ENCODE results near the gene YAE1.
A peak's percentile ranks its signal among the peaks of the same experiment; 100 is the strongest.
"Not testable (repeated sequence)": the region's sequence is repeated elsewhere in the genome, so short reads cannot be mapped to it uniquely, and the experiment has no call there.

YAE1 gene, protein sequence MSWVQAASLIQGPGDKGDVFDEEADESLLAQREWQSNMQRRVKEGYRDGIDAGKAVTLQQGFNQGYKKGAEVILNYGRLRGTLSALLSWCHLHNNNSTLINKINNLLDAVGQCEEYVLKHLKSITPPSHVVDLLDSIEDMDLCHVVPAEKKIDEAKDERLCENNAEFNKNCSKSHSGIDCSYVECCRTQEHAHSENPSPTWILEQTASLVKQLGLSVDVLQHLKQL

DNA sequence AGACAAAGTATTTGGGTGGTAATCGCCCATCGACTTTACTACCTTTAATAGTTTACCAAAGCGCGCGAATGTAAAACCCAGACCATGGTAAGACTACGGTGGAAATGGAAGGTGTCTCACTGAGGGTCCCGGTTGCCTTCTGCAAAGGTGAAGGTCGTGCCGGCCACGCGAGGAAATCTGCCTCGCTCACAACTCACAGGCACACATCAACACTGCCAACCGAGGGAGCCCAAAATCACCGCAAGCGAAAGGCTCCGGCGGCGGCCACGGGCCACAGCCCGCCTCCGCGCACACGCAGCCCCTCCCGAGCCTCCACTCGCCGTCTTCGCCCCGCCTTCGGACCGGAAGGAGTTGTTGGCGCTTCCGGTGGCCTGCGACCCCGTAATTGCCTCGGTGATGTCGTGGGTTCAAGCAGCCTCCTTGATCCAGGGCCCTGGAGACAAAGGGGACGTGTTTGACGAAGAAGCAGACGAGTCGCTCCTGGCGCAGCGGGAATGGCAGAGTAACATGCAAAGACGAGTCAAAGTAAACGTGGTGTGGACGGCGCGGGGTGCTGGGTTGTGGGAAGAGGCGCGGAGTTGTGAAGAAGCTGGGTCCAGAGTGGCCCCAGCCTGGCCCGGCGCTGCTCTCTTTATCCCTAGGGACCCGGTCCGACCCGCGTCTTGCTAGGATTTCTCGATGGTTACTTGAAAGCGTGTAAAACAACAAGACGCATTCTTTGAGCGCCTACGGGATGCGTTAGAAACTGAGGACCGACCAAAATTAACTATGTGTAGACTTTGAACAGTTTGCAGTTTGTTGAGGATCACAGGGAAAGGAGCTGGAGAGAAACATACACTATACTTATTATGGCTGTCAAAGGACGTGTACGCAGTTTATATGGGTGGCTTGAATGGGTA is at the start of gene YAE1:
Gene YAE1 (plus strand): TSS at position 382 of the 899 bp plus-strand sequence. CDS start 15 bp downstream, at position 397.
- DNase-seq: peak; percentile 92

DNA sequence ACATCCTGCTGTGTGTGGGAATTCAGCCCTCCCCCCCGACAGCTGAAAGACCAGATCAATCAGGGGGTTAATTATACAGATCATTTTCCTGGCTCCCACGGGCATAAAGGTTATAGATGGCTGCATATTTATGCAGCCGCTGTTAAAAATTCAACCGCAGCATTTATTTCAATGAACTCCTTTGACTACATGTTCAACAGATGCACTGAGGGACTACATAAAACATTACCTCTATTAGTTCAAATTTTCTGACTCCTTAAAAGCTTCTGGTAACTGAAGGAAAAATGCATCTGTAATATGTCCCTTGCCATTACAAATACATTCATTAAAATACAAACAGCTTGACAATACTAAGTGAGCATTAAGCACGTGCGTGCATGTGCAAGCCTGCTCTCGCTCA is 49.7 kb upstream of the YAE1 start:
- no peak for DNase-seq

DNA sequence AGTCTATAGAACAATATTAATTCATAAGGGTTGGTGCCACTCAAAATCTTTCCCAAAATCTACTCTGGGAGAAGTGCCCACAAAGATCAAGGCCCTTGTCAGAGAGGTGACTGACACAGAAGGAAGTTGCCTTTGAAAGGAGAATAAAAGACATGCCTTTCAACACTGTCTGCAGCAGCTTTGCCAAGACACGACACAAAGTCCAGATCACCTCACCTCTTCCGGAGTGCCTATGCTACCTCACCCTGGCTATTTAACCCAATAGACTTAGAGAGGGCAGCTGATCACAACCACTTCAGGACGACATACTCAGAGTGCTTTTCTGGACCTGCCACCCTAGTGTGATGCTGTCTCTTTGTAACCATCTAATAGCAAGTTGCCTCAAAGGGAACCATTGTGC is 49.0 kb upstream of the YAE1 start:
- DNase-seq: no peak

DNA sequence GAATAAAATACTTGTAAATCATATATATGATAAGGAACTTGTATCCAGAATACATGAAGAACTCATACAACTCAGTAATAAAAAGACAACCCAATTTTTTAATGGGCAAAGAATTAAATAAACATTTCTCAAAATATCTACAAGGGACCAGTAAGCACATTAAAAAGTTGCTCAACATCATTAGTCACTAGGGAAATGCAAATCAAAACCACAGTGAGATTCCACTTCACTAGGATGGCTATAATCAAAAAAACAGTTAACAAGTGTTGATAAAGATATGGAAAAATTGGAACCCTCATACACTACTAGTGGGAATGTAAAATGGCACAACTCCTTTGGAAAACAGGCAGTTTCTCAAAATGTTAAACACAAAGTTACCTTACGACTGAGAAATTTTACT is 40.3 kb upstream of the YAE1 start:
- no peak for DNase-seq

DNA sequence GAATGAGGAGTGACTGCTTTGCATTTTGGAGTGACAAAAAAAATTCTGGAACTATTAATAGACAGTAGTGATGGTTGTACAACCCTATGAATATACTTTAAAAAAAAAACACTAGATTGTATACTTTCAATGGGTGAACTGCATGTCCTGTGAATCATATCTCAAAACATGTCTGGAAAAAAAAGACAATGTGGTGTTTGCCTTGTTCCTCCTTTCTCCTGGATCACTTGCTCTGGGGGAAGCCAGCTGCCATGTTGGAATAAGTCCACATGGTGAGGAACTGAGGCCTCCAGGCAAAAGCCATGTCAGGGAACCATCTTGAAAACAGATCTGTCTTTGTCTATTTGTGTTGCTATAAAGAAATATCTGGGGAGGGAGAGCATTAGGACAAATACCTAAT is 39.5 kb upstream of the YAE1 start:
- DNase-seq: no peak

DNA sequence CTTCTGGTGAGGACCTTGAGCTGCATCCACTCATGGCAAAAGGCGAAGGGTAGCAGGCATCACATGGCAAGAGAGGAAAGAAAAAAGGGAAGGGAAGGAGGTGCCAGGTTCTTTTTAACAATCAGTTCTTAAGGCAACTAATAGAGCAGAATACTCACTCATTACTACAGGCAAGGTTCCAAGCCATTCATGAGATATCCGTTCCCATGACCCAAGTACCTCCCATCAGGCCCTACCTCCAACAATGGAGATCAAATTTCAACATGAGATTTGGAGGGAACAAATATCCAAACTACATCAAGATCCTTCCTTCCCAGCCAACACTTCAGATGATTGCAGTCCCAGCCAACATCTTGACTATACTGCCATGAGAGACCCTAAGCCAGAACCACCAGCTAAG is 38.9 kb upstream of the YAE1 start:
- no peak for DNase-seq

DNA sequence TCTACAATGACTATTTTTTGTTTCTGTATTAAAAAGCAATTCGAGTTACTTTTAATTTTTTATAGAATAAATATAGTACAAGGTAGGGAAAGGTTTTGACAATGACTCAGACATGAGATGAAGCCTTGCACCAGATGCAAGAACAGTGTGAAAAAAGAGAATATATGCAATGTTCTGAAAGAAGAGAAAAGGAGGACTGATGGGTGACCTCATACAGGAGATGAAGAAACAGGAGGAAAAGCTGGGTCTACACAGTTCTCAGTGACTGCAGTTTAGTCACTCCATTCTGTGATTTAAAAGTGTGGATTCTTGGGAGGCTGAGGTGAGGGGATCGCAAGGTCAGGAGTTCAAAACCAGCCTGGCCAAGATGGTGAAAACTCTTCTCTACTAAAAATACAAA is 38.3 kb upstream of the YAE1 start:
- DNase-seq: no peak

DNA sequence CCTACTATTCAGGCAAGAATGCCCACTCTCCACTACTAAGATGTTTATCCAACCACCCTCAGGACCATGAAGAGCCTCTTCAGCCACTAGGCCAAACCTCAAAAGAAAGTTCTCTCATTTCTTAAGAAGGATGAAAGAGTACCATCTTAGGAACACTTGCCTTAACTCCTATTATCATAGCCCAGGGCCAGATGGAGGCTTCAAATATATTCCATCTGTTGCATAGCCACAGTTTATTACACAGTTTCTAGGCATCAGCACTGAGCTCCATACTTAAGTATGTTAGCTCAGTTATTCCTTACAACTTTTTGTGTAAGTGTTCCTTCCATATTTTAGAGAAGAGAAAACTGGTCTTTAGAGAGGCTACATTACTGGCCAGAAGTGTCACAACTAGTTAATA is 37.4 kb upstream of the YAE1 start:
- no peak for DNase-seq

DNA sequence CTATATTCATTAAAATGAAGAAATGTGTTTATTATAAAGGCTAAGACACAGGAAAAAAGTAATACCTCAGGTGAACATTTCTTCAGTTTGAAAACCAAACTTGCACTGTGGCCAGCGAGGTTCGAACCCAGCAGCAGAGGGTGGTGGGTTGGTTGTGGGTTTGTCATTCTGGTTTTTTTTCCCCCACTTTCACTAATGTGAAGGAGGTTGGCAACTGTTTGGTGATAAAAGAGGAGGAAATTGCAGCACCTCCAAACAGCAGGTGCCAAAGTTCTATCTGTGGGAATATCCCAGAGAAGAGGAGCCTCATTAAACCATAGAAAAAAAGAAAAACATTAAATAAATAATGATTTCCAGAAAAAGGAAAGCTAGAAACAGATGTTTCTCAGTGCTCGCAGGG is 36.6 kb upstream of the YAE1 start:
- no peak for DNase-seq

DNA sequence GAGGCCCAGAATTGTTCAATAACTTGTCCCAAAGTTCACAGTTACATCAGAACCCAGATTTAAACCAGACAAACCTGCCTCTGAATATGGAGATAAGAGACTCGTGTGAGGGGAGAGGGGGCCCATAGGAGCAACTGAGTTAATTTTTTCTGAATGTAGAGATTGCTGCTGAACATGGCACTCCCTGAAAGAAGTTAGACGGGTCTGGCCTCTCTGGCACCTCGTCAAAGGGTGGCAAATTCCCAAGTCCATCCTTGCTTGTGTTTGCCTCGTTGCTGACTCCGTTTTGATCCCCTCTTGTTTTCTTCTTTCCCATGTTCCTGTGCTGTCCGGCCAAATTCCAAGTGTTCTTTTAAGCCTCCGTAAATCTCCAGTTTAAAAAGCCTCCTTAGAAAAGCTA is 35.2 kb upstream of the YAE1 start:
- no peak for DNase-seq

DNA sequence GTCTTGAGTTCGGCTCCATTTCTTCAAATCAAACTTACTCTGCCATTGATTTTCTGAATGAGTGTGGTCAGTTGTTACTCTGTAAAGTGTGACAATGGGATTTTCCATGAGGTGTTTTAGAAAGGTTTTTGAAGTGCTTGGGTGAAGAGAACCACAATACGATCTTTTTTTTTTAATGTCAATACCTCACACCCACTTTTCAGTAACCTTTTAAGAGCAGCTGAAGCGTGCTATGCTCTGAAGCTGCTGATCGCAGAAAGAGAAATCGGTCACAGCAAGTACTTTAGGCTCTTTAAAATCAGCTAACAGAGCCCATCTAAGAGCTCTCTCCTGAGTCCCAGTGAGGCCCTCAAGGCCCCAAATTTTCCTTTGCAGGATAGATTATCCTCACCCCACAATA is 34.4 kb upstream of the YAE1 start:
- no peak for DNase-seq

DNA sequence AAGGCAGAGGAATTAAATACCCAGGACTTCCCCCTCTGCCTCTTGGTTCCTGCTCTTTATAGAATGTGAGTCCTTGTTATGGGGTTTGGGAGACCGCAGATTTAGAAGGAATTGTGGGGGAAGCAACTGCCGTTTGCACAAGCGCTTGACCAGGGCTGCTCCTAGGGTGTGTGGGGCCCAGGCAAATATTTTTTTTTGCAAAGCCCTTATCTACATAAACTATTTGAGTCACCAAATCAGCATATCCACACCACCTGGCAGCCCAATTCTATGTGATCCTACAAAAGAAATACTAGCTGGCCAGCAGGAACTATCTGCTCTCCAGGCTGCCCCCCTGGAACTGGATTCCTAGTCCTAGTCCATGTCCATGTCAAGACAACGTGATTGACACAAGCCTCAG is 33.4 kb upstream of the YAE1 start:
- DNase-seq: no peak

DNA sequence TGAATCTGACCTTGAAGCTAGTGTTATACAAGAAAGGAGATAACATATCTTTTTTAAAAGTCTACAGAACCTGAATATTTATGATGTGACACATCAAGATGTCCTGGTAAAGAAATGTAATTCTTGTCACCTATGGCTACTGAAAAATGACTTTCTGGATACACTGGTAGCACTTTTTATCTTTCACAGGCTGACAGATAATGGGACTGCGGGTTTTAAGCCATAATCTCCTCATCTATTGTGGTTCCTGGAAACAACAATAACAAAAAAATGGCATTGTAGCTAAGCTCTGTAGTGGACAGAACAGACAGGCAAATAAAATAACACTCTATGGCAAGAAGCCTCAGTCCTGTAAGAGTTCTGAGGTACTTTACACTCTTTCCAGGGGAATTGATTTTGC is 31.6 kb upstream of the YAE1 start:
- no peak for DNase-seq

DNA sequence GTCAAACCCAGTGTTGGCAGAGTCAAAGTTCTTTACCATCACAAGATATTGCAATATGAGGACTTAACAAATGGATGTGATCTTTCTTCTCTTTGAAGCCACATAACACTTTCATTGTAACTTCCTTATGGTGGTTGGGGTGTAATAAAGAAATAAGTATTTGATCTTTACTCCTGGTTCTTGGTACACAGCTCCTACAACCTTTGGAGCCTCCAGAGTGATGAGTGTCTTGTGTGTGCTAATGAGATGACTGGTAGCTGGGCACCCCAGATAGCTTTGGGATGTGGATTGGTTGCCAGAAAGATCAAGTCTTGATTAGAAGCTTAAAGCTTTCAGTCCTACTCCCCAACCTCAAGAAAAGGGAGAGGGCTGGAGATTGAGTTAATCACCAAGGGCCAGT is 31.1 kb upstream of the YAE1 start:
- DNase-seq: no peak

DNA sequence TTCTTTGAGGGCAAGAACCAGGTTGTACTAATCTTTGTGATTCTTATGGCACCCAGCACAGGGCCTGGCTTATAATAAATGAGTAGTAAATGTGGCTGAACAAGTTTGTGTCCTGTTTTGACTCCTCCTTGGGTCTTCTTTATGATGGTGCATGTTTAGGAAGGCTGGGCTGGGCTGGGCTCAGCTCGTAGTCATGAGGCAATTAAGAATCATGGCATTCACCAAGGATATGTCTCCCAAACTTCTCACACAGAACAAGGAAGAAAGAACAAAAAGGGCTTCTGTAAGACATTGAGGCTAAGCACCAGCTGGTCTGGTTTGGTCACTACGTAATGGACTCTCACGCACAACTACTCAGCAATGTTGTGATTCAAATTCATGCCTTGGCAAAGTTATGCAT is 30.5 kb upstream of the YAE1 start:
- no peak for DNase-seq

DNA sequence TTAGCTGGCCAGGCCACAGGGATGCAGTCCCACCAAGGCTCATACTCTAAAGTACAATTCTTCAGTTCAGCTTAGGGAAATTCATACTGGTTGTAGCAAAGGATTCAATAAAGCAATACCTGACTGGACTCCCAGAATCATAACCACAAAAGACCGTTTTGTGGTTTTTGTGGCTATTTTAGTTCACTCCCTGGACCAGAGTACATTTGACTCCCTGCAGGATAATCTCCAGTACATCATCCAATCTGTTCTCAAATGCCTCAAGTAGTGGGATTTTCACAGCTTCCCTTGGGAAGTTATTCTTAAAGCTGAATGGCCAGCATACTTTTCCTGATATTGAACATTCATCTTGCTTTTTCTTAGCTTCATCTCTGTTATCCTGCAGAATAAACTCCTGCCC is 29.3 kb upstream of the YAE1 start:
- no peak for DNase-seq

DNA sequence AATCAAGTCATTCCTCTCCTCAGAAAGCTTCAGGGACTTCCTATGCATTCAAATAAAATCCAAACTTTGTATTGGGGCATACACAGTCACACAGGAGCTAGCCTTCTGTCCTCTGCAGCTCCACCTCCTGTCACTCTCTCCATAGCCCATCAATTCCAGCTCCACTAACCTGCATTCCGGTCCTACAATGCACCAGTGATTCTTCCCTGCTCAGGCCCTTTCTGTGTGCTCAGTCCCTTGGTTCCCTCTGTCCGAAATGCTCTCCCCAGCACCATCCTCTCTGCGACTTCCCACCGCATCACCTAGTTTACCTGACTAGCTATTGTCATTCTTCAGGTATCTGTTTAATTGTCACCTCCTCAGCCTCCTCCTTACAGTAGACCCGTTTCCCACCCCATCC is 26.4 kb upstream of the YAE1 start:
- no peak for DNase-seq

DNA sequence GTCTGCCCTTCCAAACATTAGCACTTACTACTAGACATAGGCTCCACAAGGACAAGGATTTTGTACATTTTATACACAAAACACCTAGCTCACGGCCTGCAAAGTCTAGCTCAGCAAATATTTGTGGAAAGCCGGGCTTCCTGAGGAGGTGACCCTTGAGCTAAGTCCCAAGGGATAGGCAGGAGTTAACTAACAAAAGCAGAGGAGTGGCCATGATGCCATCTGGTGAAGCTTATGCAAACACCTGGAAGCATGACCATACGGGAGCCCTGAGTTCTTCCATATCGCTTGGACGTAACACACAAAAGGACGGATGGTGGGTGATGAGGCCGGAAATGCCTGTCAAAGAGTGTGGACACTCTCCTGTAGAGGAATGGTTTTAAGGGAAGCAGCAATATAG is 25.9 kb upstream of the YAE1 start:
- DNase-seq: no peak

DNA sequence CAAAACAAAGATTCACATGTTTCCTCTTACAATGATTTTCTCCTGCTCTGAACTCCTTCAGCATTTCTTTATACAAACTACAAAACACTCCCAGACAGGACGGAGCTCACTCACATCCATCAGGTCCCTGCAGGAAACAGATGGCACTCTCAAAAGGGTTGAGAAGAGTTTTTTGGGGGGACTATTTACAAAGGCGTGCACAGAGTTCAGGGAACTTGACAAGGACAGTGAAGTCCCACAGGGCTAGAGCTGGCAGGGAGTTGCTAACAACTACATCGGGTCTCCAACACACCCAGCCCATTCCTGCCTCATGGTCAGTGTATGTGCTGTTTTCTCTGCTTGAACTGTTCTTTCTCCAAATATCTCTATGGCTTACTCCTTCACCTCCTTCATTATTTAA is 24.7 kb upstream of the YAE1 start:
- DNase-seq: no peak

DNA sequence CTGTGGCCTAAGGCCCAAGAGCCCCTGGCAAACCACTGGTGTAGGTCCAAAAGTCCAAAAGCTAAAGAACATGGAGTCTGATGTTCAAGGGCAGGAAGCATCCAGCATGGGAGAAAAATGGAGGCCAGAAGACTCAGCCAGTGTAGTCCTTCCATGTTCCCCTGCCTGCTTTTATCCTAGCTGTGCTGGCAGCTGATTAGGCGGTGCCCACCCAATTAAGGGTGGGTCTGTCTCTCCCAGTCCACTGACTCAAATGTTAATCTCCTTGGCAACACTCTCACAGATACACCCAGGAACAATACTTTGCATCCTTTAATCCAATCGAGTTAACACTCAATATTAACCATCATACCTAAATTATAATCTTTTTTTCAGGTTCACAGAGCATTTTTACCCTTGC is 21.4 kb upstream of the YAE1 start:
- DNase-seq: not testable (repeated sequence)

DNA sequence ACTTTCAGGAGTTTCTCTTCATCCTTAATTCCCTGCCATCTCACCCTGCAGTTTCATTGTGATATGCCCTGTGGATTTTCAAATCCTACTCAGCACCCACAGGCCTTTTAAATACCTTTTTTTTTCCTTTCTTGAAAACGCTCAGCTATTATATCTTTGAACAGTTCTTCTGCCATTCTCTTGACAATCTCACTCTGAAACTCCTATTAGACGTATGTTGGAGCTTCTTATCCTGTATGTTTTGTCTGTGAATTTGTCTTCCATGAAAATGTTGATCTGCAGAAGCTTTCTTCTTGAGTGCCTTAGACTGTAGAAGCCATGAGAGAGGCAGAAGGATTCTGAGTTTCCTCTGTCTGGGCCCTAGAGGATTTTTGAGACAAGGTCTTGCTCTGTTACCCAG is 18.9 kb upstream of the YAE1 start:
- DNase-seq: no peak

DNA sequence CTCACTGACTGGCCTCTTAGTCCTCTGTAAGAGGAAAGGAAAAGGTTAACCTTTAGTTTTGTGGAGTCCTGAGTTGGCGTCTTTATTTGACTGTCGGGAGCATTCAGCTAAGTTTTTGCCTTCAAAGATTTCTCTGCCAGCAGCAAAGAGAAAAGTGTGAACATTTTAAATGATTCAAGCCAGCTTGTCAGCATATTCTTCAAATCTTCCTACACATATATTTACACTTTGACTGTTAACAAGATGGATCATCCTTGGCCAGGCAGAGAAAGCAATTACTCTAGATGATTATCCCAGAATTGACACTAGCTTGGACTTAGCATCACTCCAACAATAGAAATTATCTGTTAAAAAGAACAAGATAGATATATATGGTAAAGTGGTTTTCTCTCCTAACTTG is 15.8 kb upstream of the YAE1 start:
- no peak for DNase-seq

DNA sequence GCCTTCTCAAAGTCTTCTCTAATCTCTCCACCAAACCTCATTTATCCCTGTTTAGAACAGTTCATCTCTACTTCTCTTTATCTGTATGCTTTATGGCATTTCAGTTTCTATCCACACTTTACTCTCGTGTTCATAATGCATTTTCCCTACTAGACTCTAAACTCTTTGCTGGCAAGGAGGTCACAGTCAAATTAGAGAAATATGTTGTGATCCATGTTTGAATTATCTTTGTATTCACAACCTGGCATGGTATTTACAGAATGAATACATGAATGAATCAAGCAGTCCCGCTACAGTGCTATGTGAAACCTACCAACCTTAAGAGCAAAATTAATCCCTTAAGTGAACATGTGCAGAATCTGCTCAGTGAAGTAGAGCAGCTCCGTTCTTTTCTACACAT is 12.8 kb upstream of the YAE1 start:
- DNase-seq: no peak

DNA sequence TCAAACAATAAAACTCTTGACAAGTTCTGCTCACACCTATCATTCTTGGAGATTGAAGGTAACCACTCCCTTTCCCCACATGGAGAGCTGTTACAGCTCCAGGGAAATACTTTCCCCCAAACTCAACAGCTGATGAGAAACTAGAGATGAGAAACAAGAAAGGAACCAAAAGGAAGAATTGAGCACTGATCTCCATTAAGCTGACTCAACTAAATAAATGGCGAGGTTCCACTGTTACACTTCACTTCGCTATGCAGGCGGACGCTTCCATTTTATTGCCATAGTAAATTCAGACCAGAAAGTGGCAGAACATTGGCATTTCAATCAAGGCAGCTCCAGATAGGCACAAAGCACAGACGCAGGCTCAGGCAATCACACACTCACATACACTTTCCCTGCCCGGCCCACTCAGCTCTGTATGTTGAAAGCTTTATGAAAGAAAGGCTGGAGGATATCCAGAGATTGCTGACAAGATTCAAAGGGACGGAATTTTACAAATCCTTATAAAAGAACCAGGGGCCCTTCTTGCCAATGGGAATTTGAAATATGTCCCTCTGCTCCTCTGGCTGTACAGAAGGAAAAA is 11.5 kb upstream of the YAE1 start:
- DNase-seq: no peak

Measured in right forelimb (tissue), 1 donor.